CD14-positive monocyte (primary cell): ENCODE results near the gene OTOS. TPM values are rescaled to one million over a fixed set of nuclear protein-coding genes. Genes with fewer than 3 reads are reported as not detected.

Experiments
- DNase-seq, 3 donors: peaks; one replicate each; pipeline ENCODE4 v3.0.0-alpha.2; 2011 to 2022
- H2AFZ ChIP-seq: 2 replicates; pipeline ENCODE4 v1.6.0; 2012; ENCODE audit warnings: mild to moderate bottlenecking, low read depth, low read length, inconsistent platforms; ENCODE audit not compliant: insufficient read depth, poor library complexity, severe bottlenecking
- H3K27ac ChIP-seq, 2 donors: 1 replicate in 1 of 2; 2 replicates in 1 of 2; pipeline ENCODE4 v1.5.1; 2012 to 2013; ENCODE audit warnings: low read length in 2 of 2, control low read depth in 1 of 2, inconsistent platforms in 1 of 2, low read depth in 1 of 2, mild to moderate bottlenecking in 1 of 2
- H3K27me3 ChIP-seq, 2 donors: one replicate each; pipeline versions ENCODE4 v1.6.0 to v1.6.1; 2011 to 2013; ENCODE audit warnings: low read length in 2 of 2; ENCODE audit not compliant: control insufficient read depth in 2 of 2, insufficient read depth in 2 of 2
- H3K36me3 ChIP-seq, 2 donors: replicated peaks in 1 of 2; 1 replicate in 1 of 2; 2 replicates in 1 of 2; pipeline versions ENCODE4 v1.5.1 to v1.6.1; 2012 to 2013; ENCODE audit warnings: low read length in 2 of 2, control low read depth in 1 of 2, inconsistent platforms in 1 of 2, mild to moderate bottlenecking in 1 of 2; ENCODE audit not compliant: insufficient read depth in 2 of 2, control insufficient read depth in 1 of 2
- H3K4me1 ChIP-seq, 2 donors: 1 replicate in 1 of 2; 2 replicates in 1 of 2; pipeline versions ENCODE4 v1.5.1 to v1.6.1; 2012 to 2013; ENCODE audit warnings: low read length in 2 of 2, control low read depth in 1 of 2, inconsistent platforms in 1 of 2, mild to moderate bottlenecking in 1 of 2, moderate library complexity in 1 of 2; ENCODE audit not compliant: insufficient read depth in 2 of 2, control insufficient read depth in 1 of 2
- H3K4me2 ChIP-seq: replicated peaks from 2 replicates; pipeline ENCODE3; 2012; ENCODE audit warnings: low read length, moderate library complexity, mild to moderate bottlenecking; ENCODE audit not compliant: poor library complexity, severe bottlenecking; ENCODE audit errors: extremely low read depth
- H3K4me3 ChIP-seq, 3 experiments: fragments of 200-600 bp in 1 of 3; sonication (generic) in 1 of 3; replicated peaks in 1 of 3; 1 replicate in 2 of 3; 2 replicates in 1 of 3; pipeline ENCODE4 v1.5.1; 2011 to 2013; ENCODE audit warnings: low read length in 3 of 3, mild to moderate bottlenecking in 3 of 3, control low read depth in 2 of 3, low read depth in 2 of 3, inconsistent platforms in 1 of 3, moderate library complexity in 1 of 3
- H3K79me2 ChIP-seq: 2 replicates; pipeline ENCODE4 v1.6.0; 2012; ENCODE audit warnings: mild to moderate bottlenecking, control low read depth, inconsistent platforms, low read length, moderate library complexity; ENCODE audit not compliant: insufficient read depth
- H3K9ac ChIP-seq: 2 replicates; pipeline ENCODE4 v1.6.0; 2017; ENCODE audit warnings: low read length, mild to moderate bottlenecking; ENCODE audit not compliant: insufficient read depth, poor library complexity, severe bottlenecking
- H3K9me3 ChIP-seq, 2 donors: replicated peaks in 1 of 2; 1 replicate in 1 of 2; 2 replicates in 1 of 2; pipeline versions ENCODE4 v1.5.1 to v1.6.1; 2012 to 2013; ENCODE audit warnings: low read length in 2 of 2, control low read depth in 1 of 2; ENCODE audit not compliant: control insufficient read depth in 1 of 2, insufficient read depth in 1 of 2
- H4K20me1 ChIP-seq: 2 replicates; pipeline ENCODE4 v1.6.0; 2012; ENCODE audit warnings: mild to moderate bottlenecking, low read length, control low read depth, moderate library complexity; ENCODE audit not compliant: insufficient read depth
- H3K27ac Mint-ChIP-seq, 7 donors: one replicate each; pipeline ENCODE4 v1.8.0; 2020; ENCODE audit warnings: mild to moderate bottlenecking in 7 of 7, mixed read lengths in 7 of 7, moderate library complexity in 6 of 7, inconsistent platforms in 2 of 7
- H3K27me3 Mint-ChIP-seq, 3 donors: one replicate each; pipeline ENCODE4 v1.8.0; 2021 to 2022; ENCODE audit warnings: low read depth in 3 of 3, mild to moderate bottlenecking in 3 of 3, mixed read lengths in 3 of 3, moderate library complexity in 3 of 3, inconsistent platforms in 1 of 3
- H3K36me3 Mint-ChIP-seq, 2 donors: one replicate each; pipeline ENCODE4 v1.8.0; 2020; ENCODE audit warnings: mixed read lengths in 2 of 2, inconsistent platforms in 1 of 2, mild to moderate bottlenecking in 1 of 2
- H3K4me1 Mint-ChIP-seq: one replicate; pipeline ENCODE4 v1.8.0; 2020; ENCODE audit warnings: mild to moderate bottlenecking, mixed read lengths
- H3K4me3 Mint-ChIP-seq, 2 donors: one replicate each; pipeline ENCODE4 v1.8.0; 2020; ENCODE audit warnings: mild to moderate bottlenecking in 2 of 2, mixed read lengths in 2 of 2, moderate library complexity in 1 of 2
- H3K9me3 Mint-ChIP-seq, 7 donors: one replicate each; pipeline ENCODE4 v1.8.0; 2020 to 2022; ENCODE audit warnings: mixed read lengths in 7 of 7, mild to moderate bottlenecking in 6 of 7, moderate library complexity in 6 of 7, inconsistent platforms in 2 of 7
- WGBS: methylation state at CpG from one replicate; pipeline ENCODE4 v1.1.5; 2013; ENCODE audit warnings: missing lambda C conversion rate; ENCODE audit not compliant: insufficient coverage; 5-methylcytosine and 5-hydroxymethylcytosine counted together
- intact Hi-C, 2 donors: fragments of 100-400 bp; cut with micrococcal nuclease; formaldehyde crosslinking; loops; one replicate each; pipeline versions ENCODE4 v1.15.0 to v1.15.1; 2023
- polyA plus RNA-seq, 3 donors: library from polyadenylated mRNA; depleted of rRNA in 1 of 3; unstranded in 2 of 3; stranded (reverse) in 1 of 3; fragments of 300-500 nt in 2 of 3; fragments of >200 nt in 1 of 3; fragmentation: Illumina TruSeq in 2 of 3; gene quantifications; 1 replicate in 2 of 3; 2 replicates in 1 of 3; pipeline ENCODE4 v1.2.3, GENCODE V29; 2012 to 2021
- TF ChIP-seq, protein P1 (sequence below): fragments of 200-600 bp; IDR thresholded peaks from one replicate; pipeline ENCODE4 v1.8.0; 2022; ENCODE audit warnings: antibody characterized with exemption, mild to moderate bottlenecking

Gene OTOS
- polyA plus RNA-seq, 3 donors: not detected

DNA sequence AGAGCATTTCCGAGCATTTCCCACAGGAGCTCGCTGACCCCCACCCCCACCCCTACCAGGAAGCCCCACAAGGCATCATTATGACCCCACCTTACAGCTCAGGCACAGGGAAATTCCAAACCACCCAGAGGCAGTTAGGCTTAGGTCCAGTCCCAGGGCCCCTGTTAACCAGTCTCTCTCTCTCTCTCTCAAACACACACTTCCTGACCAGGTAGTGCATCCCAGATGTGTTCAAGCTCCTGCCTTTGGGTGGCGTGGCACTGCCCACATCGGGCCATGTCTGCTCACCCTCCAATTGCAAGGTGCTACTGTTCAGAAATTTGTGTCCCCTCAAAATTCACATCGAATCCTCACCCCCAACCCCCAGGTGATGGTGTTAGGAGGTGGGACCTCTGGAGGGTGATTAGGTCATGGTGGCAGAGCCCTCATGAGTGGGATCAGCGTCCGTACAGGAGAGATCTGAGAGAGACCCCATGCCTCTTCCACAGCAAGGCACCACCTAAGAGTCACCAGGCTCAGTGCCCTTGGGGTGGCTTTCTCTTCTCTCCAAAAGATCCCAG, 13.2 kb downstream of the OTOS start:
- H3K4me1 ChIP-seq: no peaks in the 10 kb centered on the region
- no peak for DNase-seq
- Mint-ChIP-seq H3K27ac (peak overlapping the region in 1 of 7 donors; percentile 46), H3K9me3 (peaks cover 0 to 2% (median 0%) of the 10 kb centered on the region in 7 donors), H3K4me3 (no peak overlapping the region), H3K27me3 (no peaks in the 10 kb centered on the region), H3K4me1 (no peaks in the 10 kb centered on the region), H3K36me3 (peaks cover 54 to 56% of the 10 kb centered on the region in 2 donors)
- peaks cover 47 to 65% of the 10 kb centered on the region in 2 donors for H3K36me3 ChIP-seq
- no peak overlapping the region for H3K4me2 ChIP-seq
- 96% methylated on average over 2 of the region's 7 CpGs for WGBS
- intact Hi-C loops: no loop called here
- no peak overlapping the region for H3K9ac ChIP-seq
- H2AFZ ChIP-seq: no peak overlapping the region
- no peaks in the 10 kb centered on the region for H4K20me1 ChIP-seq
- no peak overlapping the region for H3K4me3 ChIP-seq
- H3K27me3 ChIP-seq: no peaks in the 10 kb centered on the region
- TF ChIP-seq, protein P1, sequence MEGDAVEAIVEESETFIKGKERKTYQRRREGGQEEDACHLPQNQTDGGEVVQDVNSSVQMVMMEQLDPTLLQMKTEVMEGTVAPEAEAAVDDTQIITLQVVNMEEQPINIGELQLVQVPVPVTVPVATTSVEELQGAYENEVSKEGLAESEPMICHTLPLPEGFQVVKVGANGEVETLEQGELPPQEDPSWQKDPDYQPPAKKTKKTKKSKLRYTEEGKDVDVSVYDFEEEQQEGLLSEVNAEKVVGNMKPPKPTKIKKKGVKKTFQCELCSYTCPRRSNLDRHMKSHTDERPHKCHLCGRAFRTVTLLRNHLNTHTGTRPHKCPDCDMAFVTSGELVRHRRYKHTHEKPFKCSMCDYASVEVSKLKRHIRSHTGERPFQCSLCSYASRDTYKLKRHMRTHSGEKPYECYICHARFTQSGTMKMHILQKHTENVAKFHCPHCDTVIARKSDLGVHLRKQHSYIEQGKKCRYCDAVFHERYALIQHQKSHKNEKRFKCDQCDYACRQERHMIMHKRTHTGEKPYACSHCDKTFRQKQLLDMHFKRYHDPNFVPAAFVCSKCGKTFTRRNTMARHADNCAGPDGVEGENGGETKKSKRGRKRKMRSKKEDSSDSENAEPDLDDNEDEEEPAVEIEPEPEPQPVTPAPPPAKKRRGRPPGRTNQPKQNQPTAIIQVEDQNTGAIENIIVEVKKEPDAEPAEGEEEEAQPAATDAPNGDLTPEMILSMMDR: no peak
- no peak overlapping the region for H3K27ac ChIP-seq
- H3K79me2 ChIP-seq: no peaks in the 10 kb centered on the region
- no peaks in the 10 kb centered on the region for H3K9me3 ChIP-seq

DNA sequence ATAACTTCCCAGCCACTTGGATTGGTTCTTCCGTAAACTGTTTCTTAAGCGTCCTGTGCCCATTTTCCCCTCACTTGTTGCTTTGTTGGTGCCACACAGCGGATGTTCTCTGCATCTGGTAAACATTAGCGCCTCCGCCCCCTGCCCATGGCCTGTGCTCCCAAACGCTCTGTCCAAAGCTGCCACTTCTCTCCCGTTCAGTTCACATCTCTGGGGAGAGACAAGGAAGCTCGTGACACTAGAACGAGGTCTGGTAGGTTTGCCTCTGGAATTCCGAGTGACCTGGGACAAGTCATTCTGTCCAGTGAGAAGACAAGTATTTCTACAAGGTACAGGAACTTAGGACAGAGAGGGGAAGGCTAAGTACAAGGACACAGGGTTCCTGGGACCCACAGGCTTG, 13.7 kb downstream of the OTOS start:
- over 99% methylated on average over 10 of the region's 10 CpGs for WGBS
- no peak overlapping the region for H3K4me3 ChIP-seq
- intact Hi-C loops: no loop called here
- H3K9ac ChIP-seq: no peak overlapping the region
- no peaks in the 10 kb centered on the region for H3K79me2 ChIP-seq
- TF ChIP-seq, protein P1: no peak
- Mint-ChIP-seq H3K4me3 (no peak overlapping the region), H3K27me3 (peaks cover 0 to under 1% (median 0%) of the 10 kb centered on the region in 3 donors), H3K4me1 (no peaks in the 10 kb centered on the region), H3K9me3 (peaks cover 0 to 2% (median 0%) of the 10 kb centered on the region in 7 donors), H3K27ac (no peak overlapping the region), H3K36me3 (peaks cover 48 to 51% of the 10 kb centered on the region in 2 donors)
- H3K27ac ChIP-seq: no peak overlapping the region
- H2AFZ ChIP-seq: no peak overlapping the region
- no peaks in the 10 kb centered on the region for H3K4me1 ChIP-seq
- DNase-seq: no peak
- no peaks in the 10 kb centered on the region for H3K9me3 ChIP-seq
- H3K4me2 ChIP-seq: no peak overlapping the region
- no peaks in the 10 kb centered on the region for H3K27me3 ChIP-seq
- peaks cover 42 to 60% of the 10 kb centered on the region in 2 donors for H3K36me3 ChIP-seq
- H4K20me1 ChIP-seq: no peaks in the 10 kb centered on the region
